ENCODE measurements around the gene HAUS8.

The HAUS8 gene

GRCh38 chr19:17090583-17090982, 15.3 kb upstream of the HAUS8 start:
- H3K4me3 ChIP-seq (ENCODE audit: low read depth, low read length): no peak overlapping the region
- TF ChIP-seq CTCF (IDR thresholded peaks at IDR 0.05; ENCODE audit: borderline replicate concordance, insufficient read depth, low read depth, low read length): no peak

GRCh38 chr19:17088552-17088951, 13.3 kb upstream of the HAUS8 start:
- no peak for TF ChIP-seq CTCF (IDR thresholded peaks at IDR 0.05; ENCODE audit: borderline replicate concordance, insufficient read depth, low read depth, low read length)
- H3K4me3 ChIP-seq (ENCODE audit: low read depth, low read length): no peak overlapping the region

- H3K4me3 ChIP-seq (ENCODE audit: low read depth, low read length): no peak overlapping the region
- TF ChIP-seq CTCF (IDR thresholded peaks at IDR 0.05; ENCODE audit: borderline replicate concordance, insufficient read depth, low read depth, low read length): no peak
Observed at GRCh38 chr19:17086834-17087233, 11.6 kb upstream of the HAUS8 start.

GRCh38 chr19:17086120-17086519, 10.9 kb upstream of the HAUS8 start:
- TF ChIP-seq CTCF (IDR thresholded peaks at IDR 0.05; ENCODE audit: borderline replicate concordance, insufficient read depth, low read depth, low read length): no peak

GRCh38 chr19:17081672-17082630, 6.7 kb upstream of the HAUS8 start:
- H3K4me3 ChIP-seq (ENCODE audit: low read depth, low read length): no peak overlapping the region
- TF ChIP-seq CTCF (IDR thresholded peaks at IDR 0.05; ENCODE audit: borderline replicate concordance, insufficient read depth, low read depth, low read length): no peak

More at GRCh38 chr19:17086120-17086519, 10.9 kb upstream of the HAUS8 start:
- no peak overlapping the region for H3K4me3 ChIP-seq (ENCODE audit: low read depth, low read length)

GRCh38 chr19:17080440-17080801, 5.2 kb upstream of the HAUS8 start:
- no peak for TF ChIP-seq CTCF (IDR thresholded peaks at IDR 0.05; ENCODE audit: borderline replicate concordance, insufficient read depth, low read depth, low read length)
- no peak overlapping the region for H3K4me3 ChIP-seq (ENCODE audit: low read depth, low read length)

Data from GM12875 (cell line).